HFFc6 (cell line): ENCODE data around the gene NANOS2. TPM values are rescaled to one million over a fixed set of nuclear protein-coding genes. Genes with fewer than 3 reads are reported as not detected.

Source experiments
- DNase-seq: peaks from one replicate; pipeline ENCODE4 v3.0.0-alpha.2; 2018
- H3K27ac Mint-ChIP-seq: 2 replicates; pipeline ENCODE4 v1.8.0; 2020; ENCODE audit warnings: mild to moderate bottlenecking, mixed read lengths
- H3K27me3 Mint-ChIP-seq: 2 replicates; pipeline ENCODE4 v1.8.0; 2021; ENCODE audit warnings: mild to moderate bottlenecking, moderate library complexity, mixed read lengths; ENCODE audit not compliant: insufficient read depth
- H3K36me3 Mint-ChIP-seq: 2 replicates; pipeline ENCODE4 v1.8.0; 2021; ENCODE audit warnings: low read depth, mixed read lengths
- H3K4me1 Mint-ChIP-seq: 2 replicates; pipeline ENCODE4 v1.8.0; 2020; ENCODE audit warnings: low read depth, mixed read lengths
- H3K4me3 Mint-ChIP-seq: 2 replicates; pipeline ENCODE4 v1.8.0; 2020; ENCODE audit warnings: mild to moderate bottlenecking, moderate library complexity, mixed read lengths
- H3K9me3 Mint-ChIP-seq: 2 replicates; pipeline ENCODE4 v1.8.0; 2020; ENCODE audit warnings: mild to moderate bottlenecking, mixed read lengths
- CTCF ChIP-seq: fragments of 200-600 bp; sonication (generic); IDR thresholded peaks from 2 replicates; pipeline ENCODE4 v1.5.0; 2021; ENCODE audit warnings: antibody characterized with exemption, mild to moderate bottlenecking
- total RNA-seq, 6 experiments: library from RNA; stranded (reverse); fragmentation: NEBNext Ultra II Directional; extraction: Animal tissue kit (Norgen Biotek cat#: 25700); gene quantifications; 2 replicates in 1 of 6; 3 replicates in 5 of 6; pipeline ENCODE4 v1.2.3, GENCODE V29; 2021

The NANOS2 gene
- total RNA-seq, 6 experiments from 2014 or later, result not detected

GRCh38 chr19:45935267-45935666, 20.7 kb upstream of the NANOS2 start:
- Mint-ChIP-seq H3K36me3 (no peaks in the 10 kb centered on the region), H3K9me3 (no peaks in the 10 kb centered on the region), H3K4me1 (no peaks in the 10 kb centered on the region), H3K27ac (no peak overlapping the region), H3K27me3 (peaks cover 49% of the 10 kb centered on the region), H3K4me3 (no peak overlapping the region)
- DNase-seq, result no peak
- TF ChIP-seq CTCF, result no peak

- no peak for DNase-seq
- no peak overlapping the region for H3K4me3 Mint-ChIP-seq
- no peaks in the 10 kb centered on the region for H3K36me3 Mint-ChIP-seq
Observed at GRCh38 chr19:45934551-45935230, 20.1 kb upstream of the NANOS2 start.

GRCh38 chr19:45933759-45934158, 19.2 kb upstream of the NANOS2 start:
- no peak for TF ChIP-seq CTCF
- no peaks in the 10 kb centered on the region for H3K9me3 Mint-ChIP-seq
- peaks cover 47% of the 10 kb centered on the region for H3K27me3 Mint-ChIP-seq
- DNase-seq, result no peak
- H3K4me1 Mint-ChIP-seq, result no peaks in the 10 kb centered on the region
- H3K4me3 Mint-ChIP-seq, result no peak overlapping the region
- no peaks in the 10 kb centered on the region for H3K36me3 Mint-ChIP-seq
- H3K27ac Mint-ChIP-seq, result no peak overlapping the region

More at GRCh38 chr19:45934551-45935230, 20.1 kb upstream of the NANOS2 start:
- TF ChIP-seq CTCF, result no peak
- Mint-ChIP-seq H3K9me3 (no peaks in the 10 kb centered on the region), H3K4me1 (no peaks in the 10 kb centered on the region), H3K27me3 (peaks cover 48% of the 10 kb centered on the region), H3K27ac (no peak overlapping the region)

- Mint-ChIP-seq H3K27ac (no peak overlapping the region), H3K9me3 (no peaks in the 10 kb centered on the region), H3K27me3 (peaks cover 26% of the 10 kb centered on the region), H3K4me1 (peaks cover 7% of the 10 kb centered on the region), H3K36me3 (no peaks in the 10 kb centered on the region), H3K4me3 (no peak overlapping the region)
- DNase-seq, result no peak
- TF ChIP-seq CTCF, result no peak
Observed at GRCh38 chr19:45931055-45931454, 16.5 kb upstream of the NANOS2 start.

GRCh38 chr19:45929247-45929646, 14.7 kb upstream of the NANOS2 start:
- Mint-ChIP-seq H3K36me3 (no peaks in the 10 kb centered on the region), H3K27me3 (peaks cover 14% of the 10 kb centered on the region), H3K9me3 (no peaks in the 10 kb centered on the region; the same call in 1 of the 2 replicates), H3K27ac (no peak overlapping the region), H3K4me1 (peaks cover 7% of the 10 kb centered on the region), H3K4me3 (no peak overlapping the region)
- DNase-seq, result no peak
- no peak for TF ChIP-seq CTCF
